GM18870 (cell line): ENCODE measurements around the gene IL1RAPL1.

Experiments
- ATAC-seq: cut with Tn5 transposase; IDR thresholded peaks from one replicate; pipeline ENCODE4 v1.9.1; 2021; ENCODE audit warnings: moderate library complexity; ENCODE audit not compliant: unreplicated experiment

The IL1RAPL1 gene

GRCh38 chrX:29590921-29591320 is 1003.7 kb downstream of the IL1RAPL1 start:
- no peak for ATAC-seq

- no peak for ATAC-seq
Measured at GRCh38 chrX:29604381-29604780, 1017.1 kb downstream of the IL1RAPL1 start.

- no peak for ATAC-seq
Measured at GRCh38 chrX:29617276-29617675, 1030.0 kb downstream of the IL1RAPL1 start.

GRCh38 chrX:29617725-29618124 is 1030.5 kb downstream of the IL1RAPL1 start:
- no peak for ATAC-seq

DNA sequence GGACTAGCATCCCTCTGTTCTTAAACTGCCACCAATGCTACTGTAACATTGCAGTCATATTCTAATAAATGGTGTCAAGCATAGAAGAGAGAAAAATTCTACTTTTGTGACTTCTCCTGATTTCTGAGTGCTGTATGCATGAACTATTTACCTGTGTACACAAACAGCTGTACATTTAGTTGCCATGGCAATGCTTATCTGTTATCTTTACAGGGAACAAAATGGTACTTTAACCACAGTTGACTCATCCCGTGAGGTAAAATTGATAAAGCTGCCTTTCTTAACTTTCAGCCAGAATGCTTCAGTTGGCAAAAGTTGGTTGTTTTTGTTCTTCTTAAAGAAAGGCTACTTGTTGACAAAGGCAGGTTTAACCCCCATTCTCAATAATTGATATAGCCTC is 1040.6 kb downstream of the IL1RAPL1 start:
- ATAC-seq: peak; percentile 46

DNA sequence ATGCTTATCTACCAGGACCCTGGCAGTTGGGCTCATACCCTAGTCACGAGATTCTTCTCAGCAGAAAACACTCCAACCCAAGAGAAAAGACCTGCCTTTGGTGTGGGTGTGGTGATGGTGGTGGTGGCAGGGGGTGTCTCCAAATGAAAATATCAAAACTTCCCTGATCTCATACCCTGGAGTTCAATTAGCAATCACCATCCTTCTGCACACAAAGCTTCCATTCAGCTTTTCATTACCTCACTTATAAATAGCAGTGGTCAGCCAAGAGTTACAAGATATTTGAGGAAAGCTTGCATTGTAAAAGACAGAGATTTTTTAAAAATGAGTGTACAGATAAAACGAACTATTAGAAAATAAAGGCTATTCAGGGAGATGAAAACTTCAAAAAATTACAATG is 1047.3 kb downstream of the IL1RAPL1 start:
- no peak for ATAC-seq

GRCh38 chrX:29636331-29636730 is 1049.1 kb downstream of the IL1RAPL1 start:
- no peak for ATAC-seq

- no peak for ATAC-seq
Measured at GRCh38 chrX:29640106-29640505, 1052.9 kb downstream of the IL1RAPL1 start.

GRCh38 chrX:29641461-29641860 is 1054.2 kb downstream of the IL1RAPL1 start:
- ATAC-seq: no peak

GRCh38 chrX:29643181-29643580 is 1055.9 kb downstream of the IL1RAPL1 start:
- ATAC-seq: no peak

- no peak for ATAC-seq
Measured at GRCh38 chrX:29648161-29648560, 1060.9 kb downstream of the IL1RAPL1 start.

GRCh38 chrX:29652484-29652883 is 1065.2 kb downstream of the IL1RAPL1 start:
- ATAC-seq: no peak

- no peak for ATAC-seq
Measured at GRCh38 chrX:29653721-29654120, 1066.5 kb downstream of the IL1RAPL1 start.

- ATAC-seq: no peak
Measured at GRCh38 chrX:29659911-29660310, 1072.7 kb downstream of the IL1RAPL1 start.

DNA sequence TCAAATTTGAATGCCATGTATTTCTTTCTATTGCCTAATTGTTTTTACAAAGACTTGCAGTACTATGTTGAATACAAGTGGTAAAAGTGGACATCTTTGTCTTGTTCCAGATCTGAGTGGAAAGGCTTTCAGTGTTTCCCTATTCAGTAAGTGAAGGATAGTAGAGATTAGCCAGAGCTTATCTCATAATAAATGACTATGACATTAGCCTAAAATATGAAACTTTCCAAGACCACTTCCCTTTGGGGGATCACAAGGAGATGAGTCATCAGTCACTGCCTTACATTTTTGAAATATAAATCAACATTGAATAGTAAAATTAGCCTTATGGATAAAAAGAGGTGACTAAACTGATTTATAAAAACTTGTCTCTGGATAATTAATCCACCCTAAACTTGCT is 1074.0 kb downstream of the IL1RAPL1 start:
- ATAC-seq: no peak

GRCh38 chrX:29662101-29662500 is 1074.9 kb downstream of the IL1RAPL1 start:
- ATAC-seq: no peak

DNA sequence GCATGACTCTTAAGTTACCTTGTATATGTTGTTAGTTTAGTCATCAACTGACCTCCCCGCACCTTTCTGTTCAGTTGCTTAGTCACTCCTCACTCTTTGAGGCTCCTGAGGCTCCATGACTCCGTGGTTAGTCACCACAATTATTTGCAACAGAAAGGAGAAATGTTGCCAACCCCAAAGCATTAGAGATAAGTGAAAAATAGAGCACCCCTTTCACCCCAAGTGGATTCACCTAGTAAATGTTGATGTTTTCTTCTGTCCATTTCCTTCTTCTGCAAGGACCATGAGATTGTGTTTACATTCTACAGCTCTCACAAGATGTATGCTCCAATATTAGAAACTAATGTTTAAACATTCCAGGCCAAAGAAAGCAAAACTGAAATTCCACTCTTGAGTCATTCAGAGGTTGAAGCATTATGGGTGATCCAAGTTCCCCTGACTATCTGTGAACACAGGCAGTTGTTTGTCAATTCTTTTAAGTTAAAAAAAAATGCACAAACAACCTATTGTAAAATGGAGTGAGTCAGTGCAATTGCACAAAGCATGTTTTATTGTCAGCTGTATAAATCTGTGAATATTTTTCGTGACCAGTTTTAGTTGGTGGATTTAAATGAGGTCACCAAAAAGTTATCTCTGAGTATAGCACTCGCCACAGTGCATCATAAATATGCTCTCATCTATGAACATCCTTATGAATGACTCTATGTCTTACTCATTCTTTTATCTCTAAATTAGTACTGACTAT is 1075.7 kb downstream of the IL1RAPL1 start:
- ATAC-seq: peak; percentile 88

- no peak for ATAC-seq
Measured at GRCh38 chrX:29665532-29665931, 1078.3 kb downstream of the IL1RAPL1 start.

DNA sequence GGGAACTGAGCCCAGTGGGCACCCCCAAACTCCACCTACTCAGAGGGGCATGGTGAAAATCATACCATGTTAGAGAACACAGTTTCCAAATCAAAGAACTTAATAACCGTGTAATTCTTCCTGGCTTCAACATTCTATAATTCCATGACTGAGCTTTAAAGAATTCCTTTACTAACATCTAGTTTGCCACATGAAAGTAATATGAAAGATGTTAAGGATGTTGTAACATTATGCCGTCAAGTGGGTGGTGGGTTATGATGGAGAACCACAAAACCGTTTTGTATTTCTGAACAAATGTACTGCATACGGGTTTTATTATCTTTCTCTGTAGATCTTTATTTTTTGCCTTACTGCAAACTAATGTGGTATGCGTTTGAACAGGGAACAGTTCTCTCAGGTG is 1079.1 kb downstream of the IL1RAPL1 start:
- ATAC-seq: no peak

GRCh38 chrX:29671421-29671820 is 1084.2 kb downstream of the IL1RAPL1 start:
- ATAC-seq: no peak

GRCh38 chrX:29687687-29688086 is 1100.4 kb downstream of the IL1RAPL1 start:
- no peak for ATAC-seq

GRCh38 chrX:29690061-29690460 is 1102.8 kb downstream of the IL1RAPL1 start:
- ATAC-seq: no peak

- ATAC-seq: no peak
Measured at GRCh38 chrX:29691044-29691443, 1103.8 kb downstream of the IL1RAPL1 start.
